ENCODE data around the gene PIK3C2B.
A peak's percentile ranks its signal among the peaks of the same experiment; 100 is the strongest.
"Not testable (repeated sequence)": the region's sequence is repeated elsewhere in the genome, so short reads cannot be mapped to it uniquely, and the experiment has no call there.

Gene PIK3C2B

GRCh38 chr1:204506201-204506968 is 11.8 kb upstream of the PIK3C2B start:
- DNase-seq (ENCODE audit: low read depth in 2 of 2): peak; percentile 48 to 72

DNA sequence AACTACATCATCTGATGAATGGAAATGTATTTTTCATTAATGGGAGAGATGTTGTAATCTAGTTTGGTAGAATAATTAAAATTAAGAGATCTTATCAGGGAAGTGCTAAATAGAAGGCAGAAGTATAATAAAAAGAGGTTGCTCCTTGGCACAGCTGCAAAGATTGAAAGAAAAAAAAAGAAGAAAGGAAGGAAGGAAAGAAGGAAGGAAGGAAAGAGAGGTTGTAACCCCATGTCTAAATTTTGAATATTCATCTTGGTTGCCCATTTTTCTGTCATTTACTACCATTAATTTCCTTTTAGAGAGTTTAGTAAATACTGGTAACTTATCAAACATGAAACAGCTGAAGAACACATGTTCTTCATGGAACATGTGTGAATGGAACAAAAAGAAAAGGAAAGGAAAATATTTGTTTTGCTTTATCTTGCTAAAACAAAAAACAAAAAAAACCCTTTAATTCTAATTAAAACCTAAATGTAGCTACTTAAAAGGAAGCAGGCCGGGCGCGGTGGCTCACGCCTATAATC is 11.1 kb upstream of the PIK3C2B start:
- DNase-seq (ENCODE audit: low read depth in 2 of 2): no peak

- DNase-seq (ENCODE audit: low read depth in 2 of 2): no peak
Observed at GRCh38 chr1:204503913-204504519, 9.4 kb upstream of the PIK3C2B start.

DNA sequence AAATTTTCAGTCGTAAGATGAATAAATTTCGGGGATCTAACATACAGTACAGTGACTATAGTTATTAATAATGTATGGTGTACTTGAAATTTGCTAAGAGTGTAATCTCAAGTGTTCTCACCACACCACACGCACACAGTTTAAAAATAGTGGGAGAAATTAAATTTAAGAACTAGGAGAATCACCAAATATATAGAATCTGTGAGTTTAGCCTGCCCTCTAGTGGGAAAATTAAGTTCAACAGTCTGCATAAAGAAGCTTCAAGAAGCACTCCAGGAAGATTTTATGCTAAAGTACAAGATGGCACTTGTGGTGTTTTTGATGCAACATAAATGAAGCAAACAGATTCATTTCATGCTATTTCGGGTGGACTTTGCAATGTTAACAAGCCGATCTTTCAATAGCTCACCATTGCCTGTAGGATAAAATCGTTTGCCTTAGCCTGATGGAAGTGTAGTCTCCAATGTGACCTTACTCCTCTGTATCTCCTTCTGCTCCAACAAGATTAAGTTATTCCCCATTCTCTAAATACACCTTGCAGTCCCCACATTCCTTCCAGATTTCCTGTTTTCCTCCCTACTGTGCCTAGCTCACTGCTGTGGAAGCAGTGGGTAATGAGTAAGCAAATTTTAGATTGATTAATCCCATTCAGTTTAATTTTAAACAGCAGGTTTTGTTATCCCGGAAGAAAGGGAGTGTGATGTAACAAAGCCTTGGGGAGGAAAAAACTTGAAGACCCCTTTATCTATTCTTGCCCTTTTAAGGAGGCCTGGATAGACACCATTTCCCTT is 8.7 kb upstream of the PIK3C2B start:
- no peak for DNase-seq (ENCODE audit: low read depth in 2 of 2)

GRCh38 chr1:204502241-204502640 is 7.6 kb upstream of the PIK3C2B start:
- no peak for DNase-seq (ENCODE audit: low read depth in 2 of 2)

DNA sequence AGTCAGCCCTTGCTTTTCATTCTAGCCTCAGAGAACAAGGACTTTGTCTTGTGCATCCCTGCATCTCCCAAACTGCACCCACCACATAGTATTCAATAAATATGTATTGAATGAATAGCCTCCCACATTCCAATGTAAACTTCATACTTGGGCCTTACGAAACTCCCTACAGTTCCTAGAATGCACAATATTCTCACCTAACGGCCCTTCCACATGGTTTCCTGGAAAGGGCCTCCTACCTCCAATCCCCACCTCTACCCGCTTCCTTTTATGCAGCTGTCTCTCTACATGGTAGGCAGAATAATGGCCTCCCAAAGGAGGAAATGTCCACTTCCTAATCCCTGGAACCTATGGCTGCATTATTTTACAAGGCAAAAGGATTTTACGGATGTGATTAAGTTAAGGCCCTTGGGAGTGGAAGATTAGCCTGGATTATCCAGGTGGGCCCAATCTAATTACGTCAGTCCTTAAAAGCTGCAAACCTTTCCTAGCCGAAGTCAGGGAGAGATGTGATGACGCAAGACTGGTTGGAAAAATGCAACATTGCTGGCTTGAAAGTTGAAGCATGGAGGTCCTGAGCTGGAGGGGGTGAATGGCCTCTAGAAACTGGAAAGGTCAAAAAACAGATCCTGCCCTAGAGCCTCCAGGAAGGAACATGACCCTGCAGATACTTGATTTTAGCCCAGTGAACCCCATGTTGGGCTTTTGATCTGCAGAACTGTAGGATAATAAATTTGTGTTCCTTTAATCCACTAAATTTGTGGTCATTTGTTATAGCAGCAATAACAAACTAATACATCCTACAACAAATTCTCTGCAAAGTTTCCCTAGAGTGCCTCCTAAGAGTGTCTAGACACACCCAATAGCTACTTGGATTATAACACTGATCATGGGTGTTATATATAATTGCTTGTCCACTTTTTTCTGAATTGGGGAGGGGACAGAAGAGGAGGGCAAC is 5.2 kb upstream of the PIK3C2B start:
- no peak for DNase-seq (ENCODE audit: low read depth in 2 of 2)

GRCh38 chr1:204498981-204499380 is 4.4 kb upstream of the PIK3C2B start:
- DNase-seq (ENCODE audit: low read depth in 2 of 2): no peak

DNA sequence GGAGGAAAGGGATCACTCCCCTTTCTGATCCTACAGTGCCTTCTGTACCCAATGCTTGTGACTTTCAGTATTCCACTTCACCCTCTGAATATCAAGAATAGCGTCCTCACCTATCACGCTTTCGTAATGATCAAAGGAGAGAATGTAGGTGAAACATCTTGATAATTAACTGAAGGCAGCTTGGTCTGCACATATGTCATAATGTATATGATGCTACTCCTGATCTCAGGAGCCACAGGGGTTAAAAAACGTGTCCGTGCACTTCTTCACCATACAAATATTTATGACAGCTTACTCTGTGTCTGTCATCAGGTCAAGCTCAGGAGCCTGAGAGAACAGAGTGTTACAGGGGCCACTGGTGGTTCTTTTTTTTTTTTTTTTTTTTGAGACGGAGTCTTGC is 1.2 kb upstream of the PIK3C2B start:
- DNase-seq (ENCODE audit: low read depth in 2 of 2): no peak

- no peak for DNase-seq (ENCODE audit: low read depth in 2 of 2)
Observed at GRCh38 chr1:204495078-204495753, 611 bp upstream of the PIK3C2B start.

GRCh38 chr1:204493984-204494280 is 673 bp downstream of the PIK3C2B start:
- no peak for DNase-seq (ENCODE audit: low read depth in 2 of 2)

DNA sequence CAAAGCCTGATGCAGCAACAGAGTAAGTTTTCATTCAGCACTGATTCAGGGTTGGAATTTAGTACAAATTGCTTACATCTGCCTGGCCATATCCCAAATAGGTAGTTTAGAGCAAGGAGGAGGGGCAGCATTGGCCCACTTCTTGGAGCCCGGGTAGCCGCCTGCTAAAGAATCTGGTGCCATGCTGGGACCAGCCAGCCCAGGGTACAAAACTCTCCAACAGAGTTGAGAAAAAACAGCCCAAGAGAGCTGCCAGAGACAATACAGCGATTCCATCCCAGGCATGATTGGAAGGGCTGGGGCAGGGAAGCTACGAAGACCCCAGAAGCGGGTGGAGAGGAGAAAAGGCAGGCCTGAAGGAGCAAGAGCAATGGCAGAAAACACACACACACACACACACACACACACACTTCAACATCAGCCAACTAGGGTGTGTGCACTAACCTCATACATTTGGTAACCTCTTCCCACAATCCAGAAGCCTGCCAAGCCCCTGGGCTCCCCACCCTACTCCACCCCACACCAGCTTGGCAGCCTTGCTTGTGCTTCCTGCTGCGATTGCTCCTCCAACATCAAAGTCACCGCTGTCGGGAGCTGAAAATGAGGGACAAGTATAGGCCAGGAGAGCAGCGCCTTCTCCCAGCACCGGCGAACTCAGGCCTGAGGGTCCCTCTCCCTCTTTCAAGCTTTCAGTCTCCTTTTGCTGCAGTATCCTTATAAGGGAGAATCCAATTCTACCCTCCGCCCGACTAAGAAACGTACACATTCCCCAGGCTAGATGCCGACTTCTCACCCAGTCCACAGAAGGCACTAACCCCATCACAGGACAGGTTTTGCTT is 1.2 kb downstream of the PIK3C2B start:
- DNase-seq (ENCODE audit: low read depth in 2 of 2): no peak

DNA sequence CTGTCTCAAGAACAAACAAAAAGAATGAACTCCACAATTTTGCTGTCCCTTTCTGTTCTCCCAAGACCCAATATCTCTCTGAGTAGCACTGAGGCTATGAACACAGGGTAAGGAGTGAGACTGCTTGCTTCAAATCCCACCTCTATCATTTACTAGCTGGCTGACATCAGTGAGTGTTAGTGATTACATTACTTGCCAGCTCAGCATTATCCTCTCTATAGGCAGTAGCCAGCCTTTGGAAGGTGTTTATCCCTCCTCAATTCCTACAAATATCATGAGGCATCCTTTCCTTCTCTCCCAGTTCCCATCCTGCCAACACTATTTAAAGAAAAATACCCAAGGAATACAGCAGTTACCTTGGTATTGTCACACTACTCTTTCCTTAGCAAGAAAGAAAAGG is 3.0 kb downstream of the PIK3C2B start:
- no peak for DNase-seq (ENCODE audit: low read depth in 2 of 2)

GRCh38 chr1:204487256-204487615 is 7.4 kb downstream of the PIK3C2B start:
- no peak for DNase-seq (ENCODE audit: low read depth in 2 of 2)

GRCh38 chr1:204486513-204487255 is 7.9 kb downstream of the PIK3C2B start:
- DNase-seq (ENCODE audit: low read depth in 2 of 2): not testable (repeated sequence)

DNA sequence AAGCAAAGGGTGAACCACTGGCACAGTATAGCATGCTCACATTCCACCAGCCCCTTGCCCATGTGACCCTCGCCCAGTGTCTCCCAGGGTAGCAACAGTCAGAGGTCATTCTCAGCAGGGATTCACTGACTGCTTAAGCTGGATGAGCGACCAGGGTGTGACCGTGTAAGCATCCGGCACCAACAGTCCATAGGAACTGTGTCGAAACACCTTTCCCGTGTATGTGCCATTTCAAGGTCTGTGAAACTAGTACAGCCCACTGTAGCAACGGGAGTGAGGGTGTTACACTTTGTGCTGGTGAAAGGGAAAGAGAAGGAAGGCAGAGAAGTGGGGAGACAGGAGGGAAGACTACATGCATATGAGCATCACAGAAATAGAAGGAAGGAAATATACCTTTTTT is 10.8 kb downstream of the PIK3C2B start:
- DNase-seq (ENCODE audit: low read depth in 2 of 2): no peak

DNA sequence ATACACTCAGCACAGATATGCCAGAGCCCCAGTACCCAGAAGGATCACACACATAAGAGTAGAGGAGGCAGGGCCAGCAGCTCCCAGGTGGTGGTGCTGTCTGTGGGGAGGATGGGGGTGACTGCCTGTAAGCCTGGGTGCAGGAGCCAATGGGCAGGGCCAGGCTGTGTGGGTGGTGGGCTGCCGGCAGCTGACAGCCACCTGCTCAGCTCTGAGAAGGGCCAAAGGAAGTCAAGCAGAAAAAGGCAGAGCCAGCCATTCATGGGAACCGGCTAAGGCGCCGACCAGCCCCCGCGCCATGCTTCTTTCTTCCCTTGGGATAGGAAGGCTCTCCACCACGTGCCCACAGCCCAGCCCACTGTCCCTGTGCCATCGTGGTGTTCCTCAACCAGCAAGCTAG is 14.1 kb downstream of the PIK3C2B start:
- DNase-seq (ENCODE audit: low read depth in 2 of 2): no peak

DNA sequence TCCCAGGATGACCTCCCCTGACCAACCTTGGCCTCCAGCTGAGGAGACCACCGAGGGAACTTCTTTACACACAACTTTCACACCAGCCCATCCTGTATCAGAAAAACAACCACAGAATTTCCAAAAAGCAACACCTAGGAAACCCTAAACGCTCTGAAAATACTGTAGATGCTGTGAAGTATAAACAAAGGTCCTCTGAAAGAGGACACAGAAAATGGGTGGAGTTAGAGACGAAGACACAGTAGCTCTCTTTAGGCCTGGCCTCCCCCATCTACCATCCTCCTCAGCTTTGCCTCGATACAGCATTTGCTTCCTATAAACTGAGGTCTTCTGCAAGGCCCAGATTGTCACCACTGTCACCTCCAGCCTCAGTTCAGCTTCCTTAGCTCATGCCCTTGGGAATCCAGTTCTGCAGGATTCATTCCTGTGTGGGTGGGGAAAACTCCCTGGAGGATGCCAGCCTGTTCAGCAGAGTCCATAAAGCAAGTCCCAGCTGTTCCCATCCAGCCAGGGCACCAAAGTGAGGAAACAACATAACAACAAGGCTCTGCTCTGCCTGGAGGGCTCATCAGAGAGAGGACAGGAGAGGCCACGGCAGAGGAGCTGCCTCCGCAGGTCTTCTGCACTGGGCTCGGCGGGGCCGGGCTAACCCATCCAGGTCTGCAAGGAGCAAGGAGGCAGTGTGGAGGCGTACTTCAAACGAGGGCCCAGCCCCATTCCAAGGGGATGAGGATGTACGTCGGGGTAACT is 15.0 kb downstream of the PIK3C2B start:
- DNase-seq (ENCODE audit: low read depth in 2 of 2): no peak

DNA sequence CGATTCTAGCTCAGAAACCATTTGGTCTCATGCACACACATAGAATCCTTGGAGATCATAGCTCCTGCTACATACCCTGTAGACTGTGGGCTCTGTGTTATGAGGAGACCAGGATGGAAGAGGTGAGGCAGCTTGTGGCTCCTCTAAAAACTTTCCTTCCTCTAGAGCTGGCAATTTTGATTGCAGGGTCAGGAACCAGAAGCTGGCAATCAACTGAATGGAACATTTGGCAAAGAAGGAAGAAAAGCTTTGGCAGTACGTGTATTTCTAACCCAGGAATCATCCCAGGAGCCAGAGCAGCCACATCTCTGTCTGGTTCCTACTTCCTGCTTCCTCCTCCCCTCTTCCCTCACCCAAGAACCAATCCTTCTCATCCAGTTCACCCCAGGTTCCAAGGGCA is 15.7 kb downstream of the PIK3C2B start:
- no peak for DNase-seq (ENCODE audit: low read depth in 2 of 2)

Data from stimulated activated CD8-positive, alpha-beta memory T cell treated with anti-CD3 and anti-CD28 coated beads, Interleukin-7, amount 100 ng/mL, for 4 hours (primary cell).